Fibroblast of lung (primary cell): Measurements from ENCODE around the gene SCFD2.

Source experiments
- CTCF ChIP-seq, 2 donors: IDR thresholded peaks in 1 of 2; conservative IDR thresholded peaks in 1 of 2; 1 replicate in 1 of 2; 2 replicates in 1 of 2; pipeline ENCODE4 v1.5.1; 2011 to 2012; ENCODE audit warnings: low read length in 2 of 2, control low read depth in 1 of 2, inconsistent platforms in 1 of 2, low read depth in 1 of 2, mild to moderate bottlenecking in 1 of 2
- EZH2 ChIP-seq: IDR thresholded peaks from 2 replicates; pipeline ENCODE4 v1.5.1; 2012; ENCODE audit warnings: low read length, control low read depth, mild to moderate bottlenecking; ENCODE audit errors: missing control alignments

GRCh38 chr4:53127365-53127764 lies 238.5 kb downstream of the SCFD2 start:
- TF ChIP-seq CTCF (conservative IDR thresholded peaks at IDR 0.05 in 1 of 2, IDR thresholded peaks at IDR 0.05 in 1 of 2; ENCODE audit: low read depth in 1 of 2, low read length in 2 of 2) (no peak), EZH2 (no peak)
